ENCODE data around the gene PPP3CA. TPM values are rescaled to one million over a fixed set of nuclear protein-coding genes. Genes with fewer than 3 reads are reported as not detected.

PPP3CA gene
- total RNA-seq, 2 donors from 2014 or later: 42.6 to 50.2 TPM

- Mint-ChIP-seq H3K9me3 (no peaks in the 10 kb centered on the region), H3K4me1 (ENCODE audit: low read depth in 2 of 2) (peaks cover 20 to 21% of the 10 kb centered on the region in 2 donors), H3K27ac (no peak overlapping the region), H3K36me3 (no peaks in the 10 kb centered on the region), H3K4me3 (no peak overlapping the region), H3K27me3 (no peaks in the 10 kb centered on the region)
- ATAC-seq (no peak), DNase-seq (ENCODE audit: low spot score) (no peak)
Observed at GRCh38 chr4:100984901-100985300, 362.4 kb downstream of the PPP3CA start.

- DNase-seq (ENCODE audit: low spot score) (no peak), ATAC-seq (no peak)
- Mint-ChIP-seq H3K4me1 (ENCODE audit: low read depth in 2 of 2) (peaks cover 20 to 21% of the 10 kb centered on the region in 2 donors), H3K36me3 (no peaks in the 10 kb centered on the region), H3K27ac (no peak overlapping the region), H3K9me3 (no peaks in the 10 kb centered on the region), H3K27me3 (no peaks in the 10 kb centered on the region), H3K4me3 (no peak overlapping the region)
Observed at GRCh38 chr4:100983426-100983825, 363.9 kb downstream of the PPP3CA start.

GRCh38 chr4:100982345-100982744 is 365.0 kb downstream of the PPP3CA start:
- Mint-ChIP-seq H3K36me3 (no peaks in the 10 kb centered on the region), H3K9me3 (no peaks in the 10 kb centered on the region), H3K27ac (no peak overlapping the region), H3K4me3 (no peak overlapping the region), H3K4me1 (ENCODE audit: low read depth in 2 of 2) (peaks cover 20 to 21% of the 10 kb centered on the region in 2 donors), H3K27me3 (no peaks in the 10 kb centered on the region)
- ATAC-seq: peak; percentile 71 to 72
- no peak for DNase-seq (ENCODE audit: low spot score)

GRCh38 chr4:100981447-100982204 is 365.7 kb downstream of the PPP3CA start:
- Mint-ChIP-seq H3K4me1 (ENCODE audit: low read depth in 2 of 2) (peaks cover 20 to 21% of the 10 kb centered on the region in 2 donors), H3K27me3 (no peaks in the 10 kb centered on the region), H3K27ac (peak overlapping the region in 1 of 2 donors; percentile 56), H3K4me3 (peak overlapping the region; percentile 7), H3K36me3 (no peaks in the 10 kb centered on the region), H3K9me3 (no peaks in the 10 kb centered on the region)
- ATAC-seq: peak; percentile 75 to 77
- DNase-seq (ENCODE audit: low spot score): no peak

GRCh38 chr4:100979736-100980135 is 367.6 kb downstream of the PPP3CA start:
- ATAC-seq (no peak), DNase-seq (ENCODE audit: low spot score) (no peak)
- Mint-ChIP-seq H3K9me3 (no peaks in the 10 kb centered on the region), H3K4me1 (ENCODE audit: low read depth in 2 of 2) (peaks cover 20 to 21% of the 10 kb centered on the region in 2 donors), H3K4me3 (no peak overlapping the region), H3K36me3 (no peaks in the 10 kb centered on the region), H3K27ac (no peak overlapping the region), H3K27me3 (no peaks in the 10 kb centered on the region)

- Mint-ChIP-seq H3K9me3 (no peaks in the 10 kb centered on the region), H3K27me3 (no peaks in the 10 kb centered on the region), H3K36me3 (no peaks in the 10 kb centered on the region), H3K4me3 (no peak overlapping the region), H3K4me1 (ENCODE audit: low read depth in 2 of 2) (peaks cover 15 to 17% of the 10 kb centered on the region in 2 donors), H3K27ac (no peak overlapping the region)
- DNase-seq (ENCODE audit: low spot score): no peak
- ATAC-seq: no peak
Observed at GRCh38 chr4:100977746-100978397, 369.5 kb downstream of the PPP3CA start.

GRCh38 chr4:100977274-100977673 is 370.1 kb downstream of the PPP3CA start:
- Mint-ChIP-seq H3K4me3 (no peak overlapping the region), H3K36me3 (no peaks in the 10 kb centered on the region), H3K27me3 (no peaks in the 10 kb centered on the region), H3K4me1 (ENCODE audit: low read depth in 2 of 2) (peaks cover 10 to 12% of the 10 kb centered on the region in 2 donors), H3K27ac (no peak overlapping the region), H3K9me3 (no peaks in the 10 kb centered on the region)
- ATAC-seq: no peak
- DNase-seq (ENCODE audit: low spot score): no peak

All from natural killer cell treated with Interleukin-12 subunit alpha and Interleukin-12 subunit beta and Interleukin-15 and Interleukin-18, amount 100 ng/mL, for 72 hours (primary cell).